Peyer's patch (tissue), 4 donors: ENCODE data around the gene RYR1.

ENCODE experiments used
- CTCF ChIP-seq, 6 experiments: fragments of 450-650 bp in 4 of 6; fragments of 200-600 bp in 2 of 6; sonication (generic) in 1 of 6; IDR thresholded peaks; one replicate each; pipeline ENCODE4 v1.5.1; 2017 to 2019; ENCODE audit warnings: antibody characterized with exemption in 6 of 6, mild to moderate bottlenecking in 3 of 6, moderate library complexity in 1 of 6
- POLR2A ChIP-seq, 2 donors: fragments of 450-650 bp; IDR thresholded peaks; one replicate each; pipeline ENCODE4 v1.5.1; 2017; ENCODE audit warnings: antibody characterized with exemption in 2 of 2, mild to moderate bottlenecking in 2 of 2, moderate library complexity in 2 of 2

DNA sequence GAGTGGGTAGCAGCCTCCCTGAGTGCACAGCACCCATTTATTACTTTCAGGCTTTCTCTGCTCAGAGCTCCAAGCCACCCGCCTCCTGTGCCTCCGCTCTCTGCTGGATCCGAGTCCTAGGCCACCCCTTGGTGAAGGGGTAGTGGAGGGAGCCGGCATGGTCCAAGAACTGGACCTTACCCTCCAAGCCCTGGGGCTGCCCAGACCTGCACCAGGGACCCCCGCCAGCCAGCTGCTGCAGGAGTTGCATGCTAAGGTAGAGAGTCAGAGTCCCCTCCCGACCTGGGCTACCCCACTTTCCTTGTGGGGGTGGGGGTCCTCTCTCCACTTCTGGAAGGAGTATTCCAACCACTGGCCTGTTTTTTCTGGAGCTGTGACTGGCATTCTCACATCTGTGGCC lies 28.6 kb upstream of the RYR1 start:
- TF ChIP-seq CTCF (IDR thresholded peaks at IDR 0.05), result no peak
- no peak for TF ChIP-seq POLR2A (IDR thresholded peaks at IDR 0.05)
